SK-N-SH (cell line): ENCODE measurements around the gene SGCE. TPM values are rescaled to one million over a fixed set of nuclear protein-coding genes. Genes with fewer than 3 reads are reported as not detected.
A peak's percentile ranks its signal among the peaks of the same experiment; 100 is the strongest.

ENCODE experiments used
- CTCF ChIA-PET: fragments of 300-600, 350-600 bp; formaldehyde crosslinking; extraction: SDS; loops from one replicate; lab custom pipeline; 2021; lab: Yijun Ruan, JAX
- POLR2A ChIA-PET: fragments of 350-600 bp; sonication (Branson Sonifier 250); formaldehyde crosslinking; extraction: SDS; loops from one replicate; lab custom pipeline; 2020; ENCODE audit warnings: antibody characterized with exemption, inconsistent platforms; lab: Yijun Ruan, JAX
- DNase-seq: peaks from one replicate; pipeline ENCODE4 v3.0.0; 2012
- H2AFZ ChIP-seq: fragments of 200-600 bp; sonication (generic); 2 replicates; pipeline ENCODE4 v1.8.1; 2016; ENCODE audit warnings: antibody characterized with exemption, mild to moderate bottlenecking, low read depth
- H3F3A ChIP-seq: fragments of 200-600 bp; sonication (generic); replicated peaks from 2 replicates; pipeline ENCODE3; 2016; ENCODE audit warnings: antibody characterized with exemption, mild to moderate bottlenecking; ENCODE audit not compliant: insufficient read depth
- H3K27ac ChIP-seq, 2 experiments: fragments of 200-500 bp in 1 of 2; fragments of 200-600 bp in 1 of 2; sonication (Bioruptor generic) in 1 of 2; sonication (generic), shearing (Covaris generic) in 1 of 2; 2 replicates each; pipeline versions ENCODE4 v1.5.1 to v1.6.1; 2014 to 2016; ENCODE audit warnings: low read depth in 2 of 2, inconsistent platforms in 1 of 2, low read length in 1 of 2, mild to moderate bottlenecking in 1 of 2, mixed read lengths in 1 of 2
- H3K27me3 ChIP-seq: fragments of 200-600 bp; sonication (generic), shearing (Covaris generic); 2 replicates; pipeline ENCODE4 v1.6.1; 2016; ENCODE audit warnings: mixed run types; ENCODE audit not compliant: insufficient read depth
- H3K36me3 ChIP-seq, 2 experiments: fragments of 200-500 bp in 1 of 2; fragments of 200-600 bp in 1 of 2; sonication (Bioruptor generic) in 1 of 2; sonication (generic) in 1 of 2; replicated peaks in 1 of 2; 2 replicates each; pipeline versions ENCODE3 to v1.5.1; 2014 to 2016; ENCODE audit warnings: low read length in 1 of 2, mild to moderate bottlenecking in 1 of 2; ENCODE audit not compliant: insufficient read depth in 2 of 2, control insufficient read depth in 1 of 2
- H3K4me1 ChIP-seq, 2 experiments: fragments of 200-500 bp in 1 of 2; fragments of 200-600 bp in 1 of 2; sonication (Bioruptor generic) in 1 of 2; sonication (generic), shearing (Covaris generic) in 1 of 2; 2 replicates each; pipeline versions ENCODE4 v1.5.1 to v1.6.1; 2014 to 2016; ENCODE audit warnings: low read depth in 1 of 2, low read length in 1 of 2, mixed run types in 1 of 2; ENCODE audit not compliant: insufficient read depth in 2 of 2, control insufficient read depth in 1 of 2
- H3K4me2 ChIP-seq: fragments of 200-600 bp; sonication (generic), shearing (Covaris generic); 2 replicates; pipeline ENCODE4 v1.6.1; 2017; ENCODE audit warnings: mixed run types
- H3K4me3 ChIP-seq, 2 experiments: fragments of 200-500 bp in 1 of 2; fragments of 200-600 bp in 1 of 2; sonication (Bioruptor generic) in 1 of 2; sonication (generic), shearing (Covaris generic) in 1 of 2; 2 replicates each; pipeline versions ENCODE4 v1.5.1 to v1.8.1; 2014 to 2016; ENCODE audit warnings: low read depth in 2 of 2, inconsistent platforms in 1 of 2, low read length in 1 of 2, mild to moderate bottlenecking in 1 of 2, mixed read lengths in 1 of 2, moderate library complexity in 1 of 2
- H3K79me2 ChIP-seq: fragments of 200-600 bp; sonication (generic); 2 replicates; pipeline ENCODE4 v1.8.1; 2017; ENCODE audit warnings: mild to moderate bottlenecking; ENCODE audit not compliant: insufficient read depth
- H3K9ac ChIP-seq: fragments of 200-600 bp; sonication (generic); 2 replicates; pipeline ENCODE4 v1.6.1; 2017; ENCODE audit warnings: mixed run types
- H3K9me2 ChIP-seq: fragments of 200-600 bp; sonication (generic); 2 replicates; pipeline ENCODE4 v1.6.1; 2017; ENCODE audit warnings: mixed run types
- H3K9me3 ChIP-seq: fragments of 200-600 bp; sonication (generic); 2 replicates; pipeline ENCODE4 v1.6.1; 2017; ENCODE audit warnings: mixed run types, mild to moderate bottlenecking, moderate library complexity
- H4K20me1 ChIP-seq: fragments of 200-600 bp; sonication (generic); 2 replicates; pipeline ENCODE4 v1.6.1; 2017; ENCODE audit warnings: mild to moderate bottlenecking, mixed run types; ENCODE audit not compliant: insufficient read depth
- NFIC ChIP-seq: IDR thresholded peaks from 2 replicates; pipeline ENCODE4 v1.4.0; 2012; ENCODE audit warnings: borderline replicate concordance
- NRF1 ChIP-seq: IDR thresholded peaks from 2 replicates; pipeline ENCODE4 v1.6.1; 2012; ENCODE audit warnings: low read depth, mild to moderate bottlenecking, low read length
- POLR2AphosphoS5 ChIP-seq: IDR thresholded peaks from 2 replicates; pipeline ENCODE4 v1.6.1; 2012; ENCODE audit warnings: low read depth, low read length
- RAD21 ChIP-seq: IDR thresholded peaks from 2 replicates; pipeline ENCODE4 v1.6.1; 2012; ENCODE audit warnings: mild to moderate bottlenecking, low read length
- RCOR1 ChIP-seq: fragments of 150-350 bp; IDR thresholded peaks from 2 replicates; pipeline ENCODE4 v1.6.1; 2017; ENCODE audit warnings: antibody characterized with exemption, low read length
- REST ChIP-seq: IDR thresholded peaks from 2 replicates; pipeline ENCODE4 v1.6.1; 2012; ENCODE audit warnings: mild to moderate bottlenecking, low read depth, low read length, moderate library complexity
- RXRA ChIP-seq: IDR thresholded peaks from 2 replicates; pipeline ENCODE4 v1.4.0; 2012; ENCODE audit warnings: low read depth, mild to moderate bottlenecking, borderline replicate concordance
- TAF1 ChIP-seq: IDR thresholded peaks from 2 replicates; pipeline ENCODE4 v1.6.1; 2012; ENCODE audit warnings: low read depth, mild to moderate bottlenecking, low read length, moderate library complexity, borderline replicate concordance
- YY1 ChIP-seq: IDR thresholded peaks from 2 replicates; pipeline ENCODE4 v1.4.0; 2012; ENCODE audit warnings: low read depth, mild to moderate bottlenecking
- ZBTB33 ChIP-seq: IDR thresholded peaks from 2 replicates; pipeline ENCODE4 v1.4.0; 2012; ENCODE audit warnings: low read depth, borderline replicate concordance
- WGBS: methylation state at CpG from one replicate; pipeline ENCODE4 v1.1.6; 2017; ENCODE audit warnings: low lambda C conversion rate; 5-methylcytosine and 5-hydroxymethylcytosine counted together
- polyA plus RNA-seq, 3 experiments: library from polyadenylated mRNA; depleted of rRNA; stranded (reverse); fragments of >200 nt; gene quantifications; 2 replicates each; pipeline ENCODE4 v1.2.3, GENCODE V29; 2012

Gene SGCE
- polyA plus RNA-seq, 1 of the 3 experiments (the other 2 are of a cell fraction), result 69.5 TPM

- Histone ChIP-seq H3F3A (peaks cover 15% of the 10 kb centered on the region), H3K4me1 (peaks cover 10 to 15% of the 10 kb centered on the region in 2 experiments; a peak in 3 of 4 replicates), H4K20me1 (0 out of 2 replicates have a peak, but pooled peaks cover under 1% of the 10 kb centered on the region), H3K4me2 (no peak overlapping the region), H3K9ac (no peak overlapping the region), H3K27ac (peak overlapping the region in 1 of 2 experiments; percentile 12; a peak in 1 of 4 replicates), H3K36me3 (no peaks in the 10 kb centered on the region), H3K9me2 (no peaks in the 10 kb centered on the region), H3K27me3 (no peaks in the 10 kb centered on the region), H3K79me2 (peaks cover 27% of the 10 kb centered on the region)
- TF ChIP-seq POLR2AphosphoS5 (no peak), YY1 (no peak), RCOR1 (no peak), ZBTB33 (no peak), RXRA (no peak), NRF1 (peak; percentile 87), NFIC (no peak), RAD21 (peak; percentile 10; the same call in 1 of the 2 replicates)
- TF ChIP-seq, all 33 proteins: peak for 2
- Histone ChIP-seq H3K4me3 (peak overlapping the region in 1 of 2 experiments; percentile 94; a peak in 2 of 4 replicates), H2AFZ (no peak overlapping the region), H3K9me3 (no peaks in the 10 kb centered on the region)
- DNase-seq, result peak; percentile 87
- WGBS, result 73% methylated on average over 38 of the region's 38 CpGs
- ChIA-PET CTCF (interaction anchor here (1.0 to 4.5 kb wide), 2 partner anchors 210 to 304 kb away, joined by 4 to 64 read pairs; no protein-coding TSS in a partner anchor), POLR2A (no interaction called here)
Measured at GRCh38 chr7:94657771-94658693, 2.1 kb upstream of the SGCE start.

- Histone ChIP-seq H4K20me1 (peaks cover 7% of the 10 kb centered on the region; the same call in 1 of the 2 replicates), H3F3A (peaks cover 15% of the 10 kb centered on the region), H3K4me1 (peaks cover 11 to 15% of the 10 kb centered on the region in 2 experiments; a peak in 3 of 4 replicates), H3K4me3 (peak overlapping the region; percentile 63 to 94), H3K27me3 (no peaks in the 10 kb centered on the region), H3K9me3 (no peaks in the 10 kb centered on the region), H3K4me2 (peak overlapping the region; percentile 72), H3K9ac (peak overlapping the region; percentile 27; the same call in 1 of the 2 replicates), H2AFZ (0 out of 2 replicates have a peak overlapping the region, but pooled peaks have one; percentile 60), H3K27ac (peak overlapping the region; percentile 34 to 50; a peak in 3 of 4 replicates), H3K36me3 (peaks cover 2 to 3% of the 10 kb centered on the region in 2 experiments), H3K9me2 (no peaks in the 10 kb centered on the region), H3K79me2 (peaks cover 36% of the 10 kb centered on the region)
- TF ChIP-seq REST (no peak), TAF1 (0 out of 2 replicates have a peak, but pooled peaks have one; percentile 10)
- no peak for DNase-seq
- CTCF ChIA-PET, result interaction anchor here (0.8 to 4.5 kb wide), 13 partner anchors 9 to 542 kb away, joined by 3 to 64 read pairs (median 5); no protein-coding TSS in a partner anchor
- WGBS, result 70% methylated on average over 36 of the region's 36 CpGs
- POLR2A ChIA-PET, result interaction anchor here (1.2 kb wide), 1 partner anchor 76 kb away, joined by 3 read pairs; no protein-coding TSS in a partner anchor
Measured at GRCh38 chr7:94656925-94657731, 1.2 kb upstream of the SGCE start.
